Activated CD8-positive, alpha-beta memory T cell treated with anti-CD3 and anti-CD28 coated beads, Interleukin-2, amount 10 ng/mL, durations not matched to agents 7 days and 5 days (primary cell): ENCODE results near the gene ZNF764. TPM values are rescaled to one million over a fixed set of nuclear protein-coding genes. Genes with fewer than 3 reads are reported as not detected.
"Not testable (repeated sequence)": the region's sequence is repeated elsewhere in the genome, so short reads cannot be mapped to it uniquely, and the experiment has no call there.

Experiments
- ATAC-seq: fragments of 150-1000 bp; cut with Tn5 transposase; one replicate; pipeline ENCODE4 v1.10.0; 2021; ENCODE audit warnings: moderate library complexity
- CTCF ChIA-PET: fragments of 350-600 bp; sonication (Branson Sonifier 250); formaldehyde crosslinking; loops from one replicate; lab custom pipeline; 2021; ENCODE audit warnings: antibody characterized with exemption; lab: Charles Lee
- DNase-seq: peaks from one replicate; pipeline ENCODE4 v3.0.0-alpha.2; 2020
- H3K27ac Mint-ChIP-seq: one replicate; pipeline ENCODE4 v1.8.0; 2021; ENCODE audit warnings: mild to moderate bottlenecking, mixed read lengths
- H3K27me3 Mint-ChIP-seq: one replicate; pipeline ENCODE4 v1.8.0; 2021; ENCODE audit warnings: mixed read lengths
- H3K36me3 Mint-ChIP-seq: one replicate; pipeline ENCODE4 v1.8.0; 2021; ENCODE audit warnings: mild to moderate bottlenecking, mixed read lengths
- H3K4me1 Mint-ChIP-seq: one replicate; pipeline ENCODE4 v1.8.0; 2021; ENCODE audit warnings: mixed read lengths
- H3K4me3 Mint-ChIP-seq: one replicate; pipeline ENCODE4 v1.8.0; 2021; ENCODE audit warnings: mild to moderate bottlenecking, moderate library complexity, mixed read lengths
- H3K9me3 Mint-ChIP-seq: one replicate; pipeline ENCODE4 v1.8.0; 2022; ENCODE audit warnings: low read depth, mixed read lengths
- total RNA-seq, 2 experiments: library from RNA; stranded (reverse); gene quantifications; one replicate each; pipeline ENCODE4 v1.2.3, GENCODE V29; 2021

Gene ZNF764
- total RNA-seq, 2 experiments from 2014 or later, result 14.0 to 15.6 TPM

- H3K4me3 Mint-ChIP-seq, result peak overlapping the region; percentile 82
- peaks cover 15% of the 10 kb centered on the region for H3K36me3 Mint-ChIP-seq
- not testable (repeated sequence) for DNase-seq, H3K27me3 Mint-ChIP-seq, H3K9me3 Mint-ChIP-seq, ATAC-seq
- CTCF ChIA-PET, result interaction anchor here (0.7 to 4.3 kb wide), 18 partner anchors 8 to 118 kb away, joined by 3 to 60 read pairs (median 9); partner anchors contain the start of genes DCTPP1, ZNF689, ZNF764 and ZNF785
- H3K4me1 Mint-ChIP-seq, result peaks cover 30% of the 10 kb centered on the region
- peak overlapping the region; percentile 96 for H3K27ac Mint-ChIP-seq
Observed at GRCh38 chr16:30536391-30537024, 21.7 kb downstream of the ZNF764 start.

DNA sequence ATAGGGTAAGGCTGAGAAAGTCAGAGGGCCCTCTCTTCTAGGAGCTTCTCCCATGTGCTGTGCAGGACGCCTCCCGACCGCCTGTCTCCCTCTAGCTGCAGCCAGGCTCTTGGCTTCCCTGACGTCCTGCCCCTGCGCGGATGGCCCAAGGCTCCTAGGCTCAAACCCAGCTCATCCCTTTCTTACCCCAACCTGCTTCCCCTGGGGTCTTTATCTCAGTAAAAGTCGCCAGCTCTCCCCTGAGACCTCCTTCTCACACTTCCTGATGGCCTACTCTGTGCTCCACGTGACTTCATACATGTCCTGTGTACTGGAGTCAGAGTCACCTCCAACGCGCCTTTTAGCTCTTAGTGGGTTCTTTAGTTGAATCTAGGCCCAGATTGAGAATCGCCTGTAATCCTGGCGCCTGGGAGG lies 22.4 kb downstream of the ZNF764 start:
- H3K27me3 Mint-ChIP-seq, result no peaks in the 10 kb centered on the region
- peaks cover 30% of the 10 kb centered on the region for H3K4me1 Mint-ChIP-seq
- CTCF ChIA-PET, result interaction anchor here (0.6 to 4.3 kb wide), 41 partner anchors 8 to 406 kb away, joined by 3 to 60 read pairs (median 5); partner anchors contain the start of genes DCTPP1, ITGAL, PRR14 and ZNF688
- no peaks in the 10 kb centered on the region for H3K9me3 Mint-ChIP-seq
- DNase-seq (peak; percentile 80), ATAC-seq (peak; percentile 66)
- H3K4me3 Mint-ChIP-seq, result peak overlapping the region; percentile 82
- peaks cover 20% of the 10 kb centered on the region for H3K36me3 Mint-ChIP-seq
- peak overlapping the region; percentile 96 for H3K27ac Mint-ChIP-seq

- peak; percentile 25 for ATAC-seq
- Mint-ChIP-seq H3K4me3 (peak overlapping the region; percentile 82), H3K27me3 (no peaks in the 10 kb centered on the region), H3K9me3 (no peaks in the 10 kb centered on the region), H3K27ac (peak overlapping the region; percentile 96), H3K36me3 (peaks cover 22% of the 10 kb centered on the region), H3K4me1 (peaks cover 30% of the 10 kb centered on the region)
- CTCF ChIA-PET, result interaction anchor here (0.6 to 4.3 kb wide), 43 partner anchors 8 to 407 kb away, joined by 3 to 60 read pairs (median 5); partner anchors contain the start of genes DCTPP1, ITGAL, PRR14 and ZNF688
- DNase-seq, result no peak
Observed at GRCh38 chr16:30535106-30535776, 22.9 kb downstream of the ZNF764 start.

DNA sequence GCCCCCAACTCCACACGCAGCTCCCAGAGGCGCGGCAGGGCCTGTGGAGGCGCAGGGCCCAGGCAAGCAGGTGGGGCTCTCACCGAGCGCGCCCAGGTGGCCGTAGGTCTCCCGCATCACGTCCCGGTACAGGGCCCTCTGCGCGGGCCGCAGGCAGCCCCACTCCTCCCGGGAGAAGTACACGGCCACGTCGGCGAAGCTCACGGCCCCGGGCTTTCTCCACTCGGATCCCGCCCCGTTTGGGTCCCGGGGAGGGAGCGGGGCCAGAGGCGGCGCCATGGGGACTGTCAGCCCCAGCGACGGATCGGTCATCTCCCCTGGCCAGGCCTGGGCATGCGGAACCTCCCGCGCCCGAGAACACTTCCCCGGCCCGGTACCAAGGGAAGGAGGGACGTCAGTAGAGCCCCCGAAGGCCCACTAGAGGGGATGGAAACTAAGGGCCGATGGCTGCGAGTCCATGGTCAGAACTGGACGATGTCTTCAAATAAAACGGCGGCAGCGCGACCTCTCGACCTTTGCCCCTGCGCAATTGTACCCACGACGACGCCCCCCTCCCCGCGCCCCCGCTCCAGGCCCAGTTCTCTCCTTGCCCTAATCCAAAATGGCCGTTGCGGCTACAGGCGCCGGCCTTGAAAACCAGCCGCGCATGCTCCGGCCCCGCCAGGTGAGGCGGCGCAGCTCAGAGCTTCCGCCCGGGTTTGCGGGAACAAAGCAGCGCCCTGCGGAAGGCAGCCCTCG lies 23.6 kb downstream of the ZNF764 start, which contains the start of gene ZNF747:
TSS of gene ZNF747 (minus strand) at position 491 of the 738 bp plus-strand sequence. CDS start at position 312, 179 bp downstream.
- DNase-seq, result peak; percentile 94
- H3K4me3 Mint-ChIP-seq, result peak within 1 kb of the TSS; percentile 82
- CTCF ChIA-PET, result interaction anchor here (0.6 to 4.3 kb wide), 26 partner anchors 15 to 408 kb away, joined by 3 to 60 read pairs (median 8); partner anchors contain the start of genes DCTPP1, ITGAL, ZNF688 and ZNF689
- no peaks in the 10 kb centered on the region for H3K9me3 Mint-ChIP-seq
- peaks cover 30% of the 10 kb centered on the region for H3K4me1 Mint-ChIP-seq
- ATAC-seq, result peak; percentile 86
- peaks cover 22% of the 10 kb centered on the region for H3K36me3 Mint-ChIP-seq
- peak within 1 kb of the TSS; percentile 96 for H3K27ac Mint-ChIP-seq
- no peaks in the 10 kb centered on the region for H3K27me3 Mint-ChIP-seq

GRCh38 chr16:30533748-30534367 lies 24.3 kb downstream of the ZNF764 start:
- peaks cover 30% of the 10 kb centered on the region for H3K4me1 Mint-ChIP-seq
- H3K27me3 Mint-ChIP-seq, result no peaks in the 10 kb centered on the region
- no peaks in the 10 kb centered on the region for H3K9me3 Mint-ChIP-seq
- H3K27ac Mint-ChIP-seq, result peak overlapping the region; percentile 96
- ATAC-seq (peak; percentile 5), DNase-seq (peak; percentile 54)
- peaks cover 22% of the 10 kb centered on the region for H3K36me3 Mint-ChIP-seq
- peak overlapping the region; percentile 82 for H3K4me3 Mint-ChIP-seq
- CTCF ChIA-PET, result interaction anchor here (1.2 to 4.3 kb wide), 9 partner anchors 20 to 408 kb away, joined by 3 to 60 read pairs (median 14); partner anchors contain the start of genes DCTPP1, ZNF688 and ZNF764

- CTCF ChIA-PET, result interaction anchor here (1.2 to 4.3 kb wide), 5 partner anchors 25 to 103 kb away, joined by 5 to 60 read pairs (median 23); partner anchors contain the start of genes DCTPP1 and ZNF764
- Mint-ChIP-seq H3K36me3 (peaks cover 22% of the 10 kb centered on the region), H3K4me1 (peaks cover 33% of the 10 kb centered on the region), H3K27ac (peak overlapping the region; percentile 96), H3K4me3 (peak overlapping the region; percentile 82), H3K27me3 (no peaks in the 10 kb centered on the region), H3K9me3 (no peaks in the 10 kb centered on the region)
- DNase-seq, result no peak
- ATAC-seq, result no peak
Observed at GRCh38 chr16:30533146-30533522, 25.0 kb downstream of the ZNF764 start.

DNA sequence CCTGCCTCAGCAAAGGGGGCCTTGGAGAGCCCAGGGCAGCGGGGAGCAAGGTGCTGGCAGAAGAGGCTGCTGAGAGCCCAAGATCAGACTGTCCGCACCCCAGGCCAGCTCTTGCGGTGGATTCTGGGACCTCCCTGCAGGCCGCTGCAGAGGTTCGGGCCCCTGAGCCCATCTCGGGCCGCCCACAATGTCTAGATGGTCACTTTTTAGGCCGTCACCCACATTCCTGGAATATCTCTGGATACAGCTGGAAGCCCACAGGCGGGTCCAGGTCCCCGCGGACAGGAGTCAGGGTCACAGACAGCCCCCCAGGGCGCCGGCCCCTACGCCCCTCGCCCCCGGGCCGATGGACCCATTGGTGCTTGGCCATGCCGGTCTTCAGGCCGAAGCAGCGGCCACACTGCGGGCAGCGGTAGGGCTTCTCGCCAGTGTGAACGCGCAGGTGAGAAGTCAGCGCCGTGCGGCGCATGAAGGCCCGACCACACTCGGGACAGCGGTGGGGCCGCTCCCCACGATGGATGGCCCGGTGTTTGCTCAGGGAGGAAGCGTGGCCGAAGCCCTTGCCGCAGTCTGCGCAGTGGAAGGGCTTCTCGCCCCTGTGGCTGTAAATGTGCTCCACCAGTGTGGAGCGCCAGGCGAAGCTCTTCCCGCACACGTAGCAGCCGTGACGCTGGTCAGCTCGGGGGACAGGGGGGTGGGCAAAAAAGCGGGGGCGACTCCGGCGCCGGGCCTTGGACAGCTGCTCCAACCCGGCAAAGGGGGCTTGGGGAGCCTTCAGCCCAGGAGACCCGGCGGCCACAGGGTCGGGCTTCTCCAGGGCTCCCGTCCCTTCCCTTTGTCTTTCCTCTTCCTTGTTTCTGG lies 25.7 kb downstream of the ZNF764 start:
- Mint-ChIP-seq H3K4me1 (peaks cover 35% of the 10 kb centered on the region), H3K27ac (no peak overlapping the region)
- CTCF ChIA-PET, result interaction anchor here (1.1 to 4.3 kb wide), 2 partner anchors 83 to 103 kb away, joined by 5 to 20 read pairs; partner anchors contain the start of gene DCTPP1

GRCh38 chr16:30530163-30531037 lies 27.8 kb downstream of the ZNF764 start:
- no peak overlapping the region for H3K27ac Mint-ChIP-seq
- peaks cover 10% of the 10 kb centered on the region for H3K36me3 Mint-ChIP-seq
- CTCF ChIA-PET, result interaction anchor here (0.9 to 4.5 kb wide), 7 partner anchors 27 to 107 kb away, joined by 3 to 21 read pairs (median 3); partner anchors contain the start of gene DCTPP1
- no peak for DNase-seq
- no peak overlapping the region for H3K4me3 Mint-ChIP-seq
- no peak for ATAC-seq
- peaks cover 25% of the 10 kb centered on the region for H3K4me1 Mint-ChIP-seq
- H3K9me3 Mint-ChIP-seq, result no peaks in the 10 kb centered on the region
- no peaks in the 10 kb centered on the region for H3K27me3 Mint-ChIP-seq

More for the DNA sequence above, 25.7 kb downstream of the ZNF764 start:
- DNase-seq, result no peak
- H3K27me3 Mint-ChIP-seq, result no peaks in the 10 kb centered on the region
- H3K36me3 Mint-ChIP-seq, result peaks cover 18% of the 10 kb centered on the region
- no peak for ATAC-seq
- no peaks in the 10 kb centered on the region for H3K9me3 Mint-ChIP-seq
- peak overlapping the region; percentile 82 for H3K4me3 Mint-ChIP-seq

GRCh38 chr16:30528799-30529457 lies 29.2 kb downstream of the ZNF764 start:
- peaks cover 10% of the 10 kb centered on the region for H3K36me3 Mint-ChIP-seq
- peaks cover 23% of the 10 kb centered on the region for H3K4me1 Mint-ChIP-seq
- H3K27me3 Mint-ChIP-seq, result no peaks in the 10 kb centered on the region
- no peak overlapping the region for H3K4me3 Mint-ChIP-seq
- no peak for DNase-seq
- H3K27ac Mint-ChIP-seq, result peak overlapping the region; percentile 7
- no peaks in the 10 kb centered on the region for H3K9me3 Mint-ChIP-seq
- no peak for ATAC-seq
- CTCF ChIA-PET, result interaction anchor here (0.9 to 4.5 kb wide), 6 partner anchors 70 to 165 kb away, joined by 3 to 21 read pairs (median 4); partner anchors contain the start of gene DCTPP1

- Mint-ChIP-seq H3K27me3 (no peaks in the 10 kb centered on the region), H3K27ac (peak overlapping the region; percentile 56), H3K4me3 (peak overlapping the region; percentile 61), H3K4me1 (peaks cover 18% of the 10 kb centered on the region), H3K9me3 (no peaks in the 10 kb centered on the region), H3K36me3 (peaks cover 7% of the 10 kb centered on the region)
- DNase-seq, result no peak
- ATAC-seq, result no peak
- CTCF ChIA-PET, result interaction anchor here (0.9 to 4.5 kb wide), 11 partner anchors 8 to 166 kb away, joined by 3 to 21 read pairs (median 5); partner anchors contain the start of genes DCTPP1, ZNF764 and ZNF785
Observed at GRCh38 chr16:30527635-30528178, 30.5 kb downstream of the ZNF764 start.
